HL-60 (cell line): ENCODE results near the gene HDGF.
A peak's percentile ranks its signal among the peaks of the same experiment; 100 is the strongest.

ENCODE experiments used
- DNase-seq, 2 experiments: peaks; one replicate each; pipeline ENCODE4 v3.0.0-alpha.2; 2010 to 2020; ENCODE audit warnings: low read depth in 1 of 2, low spot score in 1 of 2
- H3K27ac ChIP-seq: fragments of 250-450 bp; sonication (Bioruptor Pico); replicated peaks from 2 replicates; pipeline ENCODE4 v1.5.1; 2020; ENCODE audit warnings: mild to moderate bottlenecking, moderate library complexity
- H3K27me3 ChIP-seq: fragments of 250-450 bp; sonication (Bioruptor Pico); 2 replicates; pipeline ENCODE4 v1.5.1; 2021; ENCODE audit warnings: mild to moderate bottlenecking, moderate library complexity; ENCODE audit not compliant: insufficient read depth, poor library complexity, severe bottlenecking
- H3K4me3 ChIP-seq: replicated peaks from 2 replicates; pipeline ENCODE4 v1.5.1; 2011; ENCODE audit warnings: mild to moderate bottlenecking, control low read depth, low read length; ENCODE audit not compliant: insufficient read depth
- CTCF ChIP-seq: IDR thresholded peaks from one replicate; pipeline ENCODE4 v1.5.1; 2011; ENCODE audit warnings: low read length, control low read depth, inconsistent platforms; ENCODE audit not compliant: insufficient read depth
- GABPA ChIP-seq: IDR thresholded peaks from 2 replicates; pipeline ENCODE4 v1.6.1; 2012; ENCODE audit warnings: low read depth
- POLR2AphosphoS5 ChIP-seq: IDR thresholded peaks from 2 replicates; pipeline ENCODE4 v1.6.1; 2012; ENCODE audit warnings: low read depth
- REST ChIP-seq: IDR thresholded peaks from 2 replicates; pipeline ENCODE4 v1.6.1; 2012; ENCODE audit warnings: low read depth; ENCODE audit not compliant: insufficient replicate concordance
- SPI1 ChIP-seq: IDR thresholded peaks from 2 replicates; pipeline ENCODE4 v1.6.1; 2012; ENCODE audit warnings: low read depth, mild to moderate bottlenecking, borderline replicate concordance

The HDGF gene

GRCh38 chr1:156749419-156750118 lies 1.9 kb downstream of the HDGF start:
- no peak; the same call in 1 of the 2 replicates for TF ChIP-seq POLR2AphosphoS5
- no peak for TF ChIP-seq SPI1
- no peak for TF ChIP-seq REST
- TF ChIP-seq GABPA = no peak
- no peak for TF ChIP-seq CTCF

GRCh38 chr1:156748670-156749418 lies 2.6 kb downstream of the HDGF start:
- H3K4me3 ChIP-seq = peak overlapping the region; percentile 75
- TF ChIP-seq POLR2AphosphoS5 (peak; percentile 82), GABPA (peak; percentile 80), CTCF (no peak), REST (no peak), SPI1 (0 out of 2 replicates have a peak, but pooled peaks have one; percentile 30)
- DNase-seq = peak; percentile 85 to 89
- peak overlapping the region; percentile 99 for H3K27ac ChIP-seq
- no peaks in the 10 kb centered on the region for H3K27me3 ChIP-seq

More at GRCh38 chr1:156749419-156750118, 1.9 kb downstream of the HDGF start:
- Histone ChIP-seq H3K4me3 (peak overlapping the region; percentile 75), H3K27me3 (no peaks in the 10 kb centered on the region), H3K27ac (peak overlapping the region; percentile 99)
- peak in 1 of 2 experiments; percentile 76 for DNase-seq

- Histone ChIP-seq H3K4me3 (peak overlapping the region; percentile 75), H3K27me3 (no peaks in the 10 kb centered on the region), H3K27ac (peak overlapping the region; percentile 99)
- TF ChIP-seq POLR2AphosphoS5 = 0 out of 2 replicates have a peak, but pooled peaks have one; percentile 36
- TF ChIP-seq CTCF = no peak
- DNase-seq = no peak
Observed at GRCh38 chr1:156747742-156748669, 3.5 kb downstream of the HDGF start.
